SK-N-SH (cell line): ENCODE data around the gene SMAP2. TPM values are rescaled to one million over a fixed set of nuclear protein-coding genes. Genes with fewer than 3 reads are reported as not detected.

ENCODE experiments used
- CTCF ChIA-PET: fragments of 300-600, 350-600 bp; formaldehyde crosslinking; extraction: SDS; loops from one replicate; lab custom pipeline; 2021; lab: Yijun Ruan, JAX
- POLR2A ChIA-PET: fragments of 350-600 bp; sonication (Branson Sonifier 250); formaldehyde crosslinking; extraction: SDS; loops from one replicate; lab custom pipeline; 2020; ENCODE audit warnings: antibody characterized with exemption, inconsistent platforms; lab: Yijun Ruan, JAX
- DNase-seq: peaks from one replicate; pipeline ENCODE4 v3.0.0; 2012
- H2AFZ ChIP-seq: fragments of 200-600 bp; sonication (generic); 2 replicates; pipeline ENCODE4 v1.8.1; 2016; ENCODE audit warnings: antibody characterized with exemption, mild to moderate bottlenecking, low read depth
- H3F3A ChIP-seq: fragments of 200-600 bp; sonication (generic); replicated peaks from 2 replicates; pipeline ENCODE3; 2016; ENCODE audit warnings: antibody characterized with exemption, mild to moderate bottlenecking; ENCODE audit not compliant: insufficient read depth
- H3K27ac ChIP-seq, 2 experiments: fragments of 200-500 bp in 1 of 2; fragments of 200-600 bp in 1 of 2; sonication (Bioruptor generic) in 1 of 2; sonication (generic), shearing (Covaris generic) in 1 of 2; 2 replicates each; pipeline versions ENCODE4 v1.5.1 to v1.6.1; 2014 to 2016; ENCODE audit warnings: low read depth in 2 of 2, inconsistent platforms in 1 of 2, low read length in 1 of 2, mild to moderate bottlenecking in 1 of 2, mixed read lengths in 1 of 2
- H3K27me3 ChIP-seq: fragments of 200-600 bp; sonication (generic), shearing (Covaris generic); 2 replicates; pipeline ENCODE4 v1.6.1; 2016; ENCODE audit warnings: mixed run types; ENCODE audit not compliant: insufficient read depth
- H3K36me3 ChIP-seq, 2 experiments: fragments of 200-500 bp in 1 of 2; fragments of 200-600 bp in 1 of 2; sonication (Bioruptor generic) in 1 of 2; sonication (generic) in 1 of 2; replicated peaks in 1 of 2; 2 replicates each; pipeline versions ENCODE3 to v1.5.1; 2014 to 2016; ENCODE audit warnings: low read length in 1 of 2, mild to moderate bottlenecking in 1 of 2; ENCODE audit not compliant: insufficient read depth in 2 of 2, control insufficient read depth in 1 of 2
- H3K4me1 ChIP-seq, 2 experiments: fragments of 200-500 bp in 1 of 2; fragments of 200-600 bp in 1 of 2; sonication (Bioruptor generic) in 1 of 2; sonication (generic), shearing (Covaris generic) in 1 of 2; 2 replicates each; pipeline versions ENCODE4 v1.5.1 to v1.6.1; 2014 to 2016; ENCODE audit warnings: low read depth in 1 of 2, low read length in 1 of 2, mixed run types in 1 of 2; ENCODE audit not compliant: insufficient read depth in 2 of 2, control insufficient read depth in 1 of 2
- H3K4me2 ChIP-seq: fragments of 200-600 bp; sonication (generic), shearing (Covaris generic); 2 replicates; pipeline ENCODE4 v1.6.1; 2017; ENCODE audit warnings: mixed run types
- H3K4me3 ChIP-seq, 2 experiments: fragments of 200-500 bp in 1 of 2; fragments of 200-600 bp in 1 of 2; sonication (Bioruptor generic) in 1 of 2; sonication (generic), shearing (Covaris generic) in 1 of 2; 2 replicates each; pipeline versions ENCODE4 v1.5.1 to v1.8.1; 2014 to 2016; ENCODE audit warnings: low read depth in 2 of 2, inconsistent platforms in 1 of 2, low read length in 1 of 2, mild to moderate bottlenecking in 1 of 2, mixed read lengths in 1 of 2, moderate library complexity in 1 of 2
- H3K79me2 ChIP-seq: fragments of 200-600 bp; sonication (generic); 2 replicates; pipeline ENCODE4 v1.8.1; 2017; ENCODE audit warnings: mild to moderate bottlenecking; ENCODE audit not compliant: insufficient read depth
- H3K9ac ChIP-seq: fragments of 200-600 bp; sonication (generic); 2 replicates; pipeline ENCODE4 v1.6.1; 2017; ENCODE audit warnings: mixed run types
- H3K9me2 ChIP-seq: fragments of 200-600 bp; sonication (generic); 2 replicates; pipeline ENCODE4 v1.6.1; 2017; ENCODE audit warnings: mixed run types
- H3K9me3 ChIP-seq: fragments of 200-600 bp; sonication (generic); 2 replicates; pipeline ENCODE4 v1.6.1; 2017; ENCODE audit warnings: mixed run types, mild to moderate bottlenecking, moderate library complexity
- H4K20me1 ChIP-seq: fragments of 200-600 bp; sonication (generic); 2 replicates; pipeline ENCODE4 v1.6.1; 2017; ENCODE audit warnings: mild to moderate bottlenecking, mixed run types; ENCODE audit not compliant: insufficient read depth
- CHD2 ChIP-seq: fragments of 150-350 bp; IDR thresholded peaks from 2 replicates; pipeline ENCODE4 v1.6.1; 2018; ENCODE audit warnings: low read length; ENCODE audit not compliant: partially characterized antibody
- EP300 ChIP-seq, 2 experiments: IDR thresholded peaks; 2 replicates each; pipeline versions ENCODE4 v1.4.0 to v1.6.1; 2012; ENCODE audit warnings: borderline replicate concordance in 1 of 2, low read depth in 1 of 2, low read length in 1 of 2
- EZH2phosphoT487 ChIP-seq: fragments of 200-600 bp; sonication (generic); IDR thresholded peaks from 2 replicates; pipeline ENCODE4 v1.6.1; 2017; ENCODE audit warnings: low read depth, mixed run types, mild to moderate bottlenecking, antibody characterized with exemption, moderate library complexity, borderline replicate concordance
- FOXJ3 ChIP-seq: sonication (generic); formaldehyde crosslinking; IDR thresholded peaks from 2 replicates; pipeline ENCODE4 v1.5.1; 2020; ENCODE audit warnings: mild to moderate bottlenecking, missing genetic modification reagents
- FOXM1 ChIP-seq: IDR thresholded peaks from 2 replicates; pipeline ENCODE4 v1.4.0; 2012; ENCODE audit warnings: low read depth, mild to moderate bottlenecking
- GABPA ChIP-seq: IDR thresholded peaks from 2 replicates; pipeline ENCODE4 v1.4.0; 2012; ENCODE audit warnings: low read depth, mild to moderate bottlenecking
- MAX ChIP-seq: IDR thresholded peaks from 2 replicates; pipeline ENCODE4 v1.4.0; 2012; ENCODE audit warnings: low read depth
- MEF2A ChIP-seq: IDR thresholded peaks from 2 replicates; pipeline ENCODE4 v1.4.0; 2012; ENCODE audit warnings: low read depth, borderline replicate concordance
- NRF1 ChIP-seq: IDR thresholded peaks from 2 replicates; pipeline ENCODE4 v1.6.1; 2012; ENCODE audit warnings: low read depth, mild to moderate bottlenecking, low read length
- POLR2AphosphoS5 ChIP-seq: IDR thresholded peaks from 2 replicates; pipeline ENCODE4 v1.6.1; 2012; ENCODE audit warnings: low read depth, low read length
- RAD21 ChIP-seq: IDR thresholded peaks from 2 replicates; pipeline ENCODE4 v1.6.1; 2012; ENCODE audit warnings: mild to moderate bottlenecking, low read length
- RCOR1 ChIP-seq: fragments of 150-350 bp; IDR thresholded peaks from 2 replicates; pipeline ENCODE4 v1.6.1; 2017; ENCODE audit warnings: antibody characterized with exemption, low read length
- RXRA ChIP-seq: IDR thresholded peaks from 2 replicates; pipeline ENCODE4 v1.4.0; 2012; ENCODE audit warnings: low read depth, mild to moderate bottlenecking, borderline replicate concordance
- SIN3A ChIP-seq: IDR thresholded peaks from 2 replicates; pipeline ENCODE4 v1.6.1; 2012; ENCODE audit warnings: low read depth, mild to moderate bottlenecking, low read length, moderate library complexity, borderline replicate concordance
- SMC3 ChIP-seq: IDR thresholded peaks from 2 replicates; pipeline ENCODE4 v1.6.1; 2012; ENCODE audit warnings: low read depth, low read length, improper control_type of control experiment
- TAF1 ChIP-seq: IDR thresholded peaks from 2 replicates; pipeline ENCODE4 v1.6.1; 2012; ENCODE audit warnings: low read depth, mild to moderate bottlenecking, low read length, moderate library complexity, borderline replicate concordance
- TCF12 ChIP-seq: IDR thresholded peaks from 2 replicates; pipeline ENCODE4 v1.4.0; 2012
- TEAD4 ChIP-seq: IDR thresholded peaks from 2 replicates; pipeline ENCODE4 v1.4.0; 2012; ENCODE audit warnings: mild to moderate bottlenecking, borderline replicate concordance; ENCODE audit not compliant: insufficient read depth
- YY1 ChIP-seq: IDR thresholded peaks from 2 replicates; pipeline ENCODE4 v1.4.0; 2012; ENCODE audit warnings: low read depth, mild to moderate bottlenecking
- WGBS: methylation state at CpG from one replicate; pipeline ENCODE4 v1.1.6; 2017; ENCODE audit warnings: low lambda C conversion rate; 5-methylcytosine and 5-hydroxymethylcytosine counted together
- polyA plus RNA-seq, 3 experiments: library from polyadenylated mRNA; depleted of rRNA; stranded (reverse); fragments of >200 nt; gene quantifications; 2 replicates each; pipeline ENCODE4 v1.2.3, GENCODE V29; 2012
- TF ChIP-seq, protein P1 (sequence below): fragments of 200-600 bp; sonication (generic); IDR thresholded peaks from 2 replicates; pipeline ENCODE4 v1.6.1; 2017; ENCODE audit warnings: antibody characterized with exemption, mild to moderate bottlenecking, moderate library complexity
- TF ChIP-seq, protein P2 (sequence below): IDR thresholded peaks from 2 replicates; pipeline ENCODE4 v1.6.1; 2012; ENCODE audit warnings: mild to moderate bottlenecking, low read depth, low read length, moderate library complexity
- TF ChIP-seq, protein P3 (sequence below): fragments of 150-350 bp; IDR thresholded peaks from 2 replicates; pipeline ENCODE4 v1.6.1; 2017; ENCODE audit warnings: antibody characterized with exemption, low read length, low read depth, borderline replicate concordance
- TF ChIP-seq, protein P4 (sequence below): fragments of 150-350 bp; IDR thresholded peaks from 2 replicates; pipeline ENCODE4 v1.6.1; 2016; ENCODE audit warnings: mild to moderate bottlenecking, low read depth, low read length
- TF ChIP-seq, protein P5 (sequence below): IDR thresholded peaks from 2 replicates; pipeline ENCODE4 v1.4.0; 2012; ENCODE audit warnings: low read depth, borderline replicate concordance

The SMAP2 gene
- polyA plus RNA-seq, 1 of the 3 experiments (the other 2 are of a cell fraction), result 11.2 TPM

DNA sequence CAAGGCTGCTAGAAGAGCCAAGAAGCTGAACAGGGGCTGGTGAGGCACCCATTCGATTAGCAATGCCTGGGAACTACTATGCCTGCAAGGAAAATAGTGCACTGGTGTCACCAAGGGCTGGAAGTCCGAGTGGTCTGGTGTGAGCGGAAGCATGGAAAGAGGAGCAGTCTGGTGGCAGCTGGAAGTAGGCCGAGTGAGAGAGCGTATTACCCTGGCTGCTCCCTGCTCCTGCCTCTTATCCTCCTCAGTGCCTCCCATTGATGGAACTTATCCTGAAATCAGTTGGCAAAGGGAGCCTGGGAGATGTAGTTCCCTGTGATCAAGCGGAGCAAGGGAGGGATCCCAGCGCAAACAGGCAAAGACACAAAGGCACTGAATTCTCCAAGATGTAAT lies 9.6 kb downstream of the SMAP2 start:
- peak overlapping the region; percentile 75 to 88 for H3K27ac ChIP-seq
- POLR2A ChIA-PET, result interaction anchor here (0.8 to 1.2 kb wide), 2 partner anchors 9 to 125 kb away, joined by 3 to 7 read pairs; partner anchors contain the start of genes SMAP2 and ZMPSTE24
- TF ChIP-seq SMC3, result no peak
- TF ChIP-seq RAD21, result no peak
- no peak for TF ChIP-seq RXRA
- TF ChIP-seq, protein P1, sequence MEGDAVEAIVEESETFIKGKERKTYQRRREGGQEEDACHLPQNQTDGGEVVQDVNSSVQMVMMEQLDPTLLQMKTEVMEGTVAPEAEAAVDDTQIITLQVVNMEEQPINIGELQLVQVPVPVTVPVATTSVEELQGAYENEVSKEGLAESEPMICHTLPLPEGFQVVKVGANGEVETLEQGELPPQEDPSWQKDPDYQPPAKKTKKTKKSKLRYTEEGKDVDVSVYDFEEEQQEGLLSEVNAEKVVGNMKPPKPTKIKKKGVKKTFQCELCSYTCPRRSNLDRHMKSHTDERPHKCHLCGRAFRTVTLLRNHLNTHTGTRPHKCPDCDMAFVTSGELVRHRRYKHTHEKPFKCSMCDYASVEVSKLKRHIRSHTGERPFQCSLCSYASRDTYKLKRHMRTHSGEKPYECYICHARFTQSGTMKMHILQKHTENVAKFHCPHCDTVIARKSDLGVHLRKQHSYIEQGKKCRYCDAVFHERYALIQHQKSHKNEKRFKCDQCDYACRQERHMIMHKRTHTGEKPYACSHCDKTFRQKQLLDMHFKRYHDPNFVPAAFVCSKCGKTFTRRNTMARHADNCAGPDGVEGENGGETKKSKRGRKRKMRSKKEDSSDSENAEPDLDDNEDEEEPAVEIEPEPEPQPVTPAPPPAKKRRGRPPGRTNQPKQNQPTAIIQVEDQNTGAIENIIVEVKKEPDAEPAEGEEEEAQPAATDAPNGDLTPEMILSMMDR, result no peak
- no peak for TF ChIP-seq TAF1
- TF ChIP-seq RCOR1, result peak; percentile 11; the same call in 1 of the 2 replicates
- no peak for TF ChIP-seq SIN3A
- TF ChIP-seq YY1, result no peak
- TF ChIP-seq, protein P2, sequence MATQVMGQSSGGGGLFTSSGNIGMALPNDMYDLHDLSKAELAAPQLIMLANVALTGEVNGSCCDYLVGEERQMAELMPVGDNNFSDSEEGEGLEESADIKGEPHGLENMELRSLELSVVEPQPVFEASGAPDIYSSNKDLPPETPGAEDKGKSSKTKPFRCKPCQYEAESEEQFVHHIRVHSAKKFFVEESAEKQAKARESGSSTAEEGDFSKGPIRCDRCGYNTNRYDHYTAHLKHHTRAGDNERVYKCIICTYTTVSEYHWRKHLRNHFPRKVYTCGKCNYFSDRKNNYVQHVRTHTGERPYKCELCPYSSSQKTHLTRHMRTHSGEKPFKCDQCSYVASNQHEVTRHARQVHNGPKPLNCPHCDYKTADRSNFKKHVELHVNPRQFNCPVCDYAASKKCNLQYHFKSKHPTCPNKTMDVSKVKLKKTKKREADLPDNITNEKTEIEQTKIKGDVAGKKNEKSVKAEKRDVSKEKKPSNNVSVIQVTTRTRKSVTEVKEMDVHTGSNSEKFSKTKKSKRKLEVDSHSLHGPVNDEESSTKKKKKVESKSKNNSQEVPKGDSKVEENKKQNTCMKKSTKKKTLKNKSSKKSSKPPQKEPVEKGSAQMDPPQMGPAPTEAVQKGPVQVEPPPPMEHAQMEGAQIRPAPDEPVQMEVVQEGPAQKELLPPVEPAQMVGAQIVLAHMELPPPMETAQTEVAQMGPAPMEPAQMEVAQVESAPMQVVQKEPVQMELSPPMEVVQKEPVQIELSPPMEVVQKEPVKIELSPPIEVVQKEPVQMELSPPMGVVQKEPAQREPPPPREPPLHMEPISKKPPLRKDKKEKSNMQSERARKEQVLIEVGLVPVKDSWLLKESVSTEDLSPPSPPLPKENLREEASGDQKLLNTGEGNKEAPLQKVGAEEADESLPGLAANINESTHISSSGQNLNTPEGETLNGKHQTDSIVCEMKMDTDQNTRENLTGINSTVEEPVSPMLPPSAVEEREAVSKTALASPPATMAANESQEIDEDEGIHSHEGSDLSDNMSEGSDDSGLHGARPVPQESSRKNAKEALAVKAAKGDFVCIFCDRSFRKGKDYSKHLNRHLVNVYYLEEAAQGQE, result no peak
- no peak; a peak in 1 of 4 replicates for TF ChIP-seq EP300 (IDR thresholded peaks at IDR 0.05; ENCODE audit: borderline replicate concordance in 1 of 2, low read depth in 1 of 2, low read length in 1 of 2)
- TF ChIP-seq TCF12, result no peak
- TF ChIP-seq, protein P3, sequence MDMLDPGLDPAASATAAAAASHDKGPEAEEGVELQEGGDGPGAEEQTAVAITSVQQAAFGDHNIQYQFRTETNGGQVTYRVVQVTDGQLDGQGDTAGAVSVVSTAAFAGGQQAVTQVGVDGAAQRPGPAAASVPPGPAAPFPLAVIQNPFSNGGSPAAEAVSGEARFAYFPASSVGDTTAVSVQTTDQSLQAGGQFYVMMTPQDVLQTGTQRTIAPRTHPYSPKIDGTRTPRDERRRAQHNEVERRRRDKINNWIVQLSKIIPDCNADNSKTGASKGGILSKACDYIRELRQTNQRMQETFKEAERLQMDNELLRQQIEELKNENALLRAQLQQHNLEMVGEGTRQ, result no peak
- TF ChIP-seq EZH2phosphoT487, result no peak
- no peak for TF ChIP-seq MEF2A
- no peak for TF ChIP-seq NRF1
- TF ChIP-seq MAX, result 0 out of 2 replicates have a peak, but pooled peaks have one; percentile 6
- TF ChIP-seq, protein P4, sequence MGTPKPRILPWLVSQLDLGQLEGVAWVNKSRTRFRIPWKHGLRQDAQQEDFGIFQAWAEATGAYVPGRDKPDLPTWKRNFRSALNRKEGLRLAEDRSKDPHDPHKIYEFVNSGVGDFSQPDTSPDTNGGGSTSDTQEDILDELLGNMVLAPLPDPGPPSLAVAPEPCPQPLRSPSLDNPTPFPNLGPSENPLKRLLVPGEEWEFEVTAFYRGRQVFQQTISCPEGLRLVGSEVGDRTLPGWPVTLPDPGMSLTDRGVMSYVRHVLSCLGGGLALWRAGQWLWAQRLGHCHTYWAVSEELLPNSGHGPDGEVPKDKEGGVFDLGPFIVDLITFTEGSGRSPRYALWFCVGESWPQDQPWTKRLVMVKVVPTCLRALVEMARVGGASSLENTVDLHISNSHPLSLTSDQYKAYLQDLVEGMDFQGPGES, result no peak
- peak; percentile 81 for TF ChIP-seq CHD2
- TF ChIP-seq, protein P5, sequence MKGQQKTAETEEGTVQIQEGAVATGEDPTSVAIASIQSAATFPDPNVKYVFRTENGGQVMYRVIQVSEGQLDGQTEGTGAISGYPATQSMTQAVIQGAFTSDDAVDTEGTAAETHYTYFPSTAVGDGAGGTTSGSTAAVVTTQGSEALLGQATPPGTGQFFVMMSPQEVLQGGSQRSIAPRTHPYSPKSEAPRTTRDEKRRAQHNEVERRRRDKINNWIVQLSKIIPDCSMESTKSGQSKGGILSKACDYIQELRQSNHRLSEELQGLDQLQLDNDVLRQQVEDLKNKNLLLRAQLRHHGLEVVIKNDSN, result no peak
- no peak; the same call in 1 of the 2 replicates for TF ChIP-seq GABPA
- TF ChIP-seq FOXM1, result no peak
- TF ChIP-seq POLR2AphosphoS5, result no peak
- no peak for TF ChIP-seq TEAD4
- no peak for TF ChIP-seq FOXJ3

More for the DNA sequence above, 9.6 kb downstream of the SMAP2 start:
- Histone ChIP-seq H3K4me3 (peak overlapping the region in 1 of 2 experiments; percentile 20; a peak in 2 of 4 replicates), H3K9me2 (no peaks in the 10 kb centered on the region), H3K4me1 (peaks cover 24 to 55% of the 10 kb centered on the region in 2 experiments; a peak in 3 of 4 replicates), H3K9ac (peak overlapping the region; percentile 29; the same call in 1 of the 2 replicates), H3K4me2 (peak overlapping the region; percentile 70), H4K20me1 (no peaks in the 10 kb centered on the region), H3K36me3 (no peaks in the 10 kb centered on the region), H3K9me3 (no peaks in the 10 kb centered on the region), H2AFZ (peak overlapping the region; percentile 60), H3K27me3 (no peaks in the 10 kb centered on the region), H3K79me2 (peaks cover 78% of the 10 kb centered on the region), H3F3A (peaks cover 23% of the 10 kb centered on the region)
- WGBS, result 17% methylated on average over 7 of the region's 7 CpGs
- DNase-seq, result peak; percentile 85
- CTCF ChIA-PET, result interaction anchor here (1.1 to 4.6 kb wide), 6 partner anchors 22 to 239 kb away, joined by 3 to 18 read pairs (median 8); no protein-coding TSS in a partner anchor
